NT2/D1 (cell line): ENCODE results near the gene WSB2.

Experiments
- DNase-seq: peaks from one replicate; pipeline ENCODE4 v3.0.0-alpha.2; 2011; ENCODE audit warnings: low read depth, low spot score
- H3K27me3 ChIP-seq: 2 replicates; pipeline ENCODE4 v1.6.0; 2011; ENCODE audit warnings: mild to moderate bottlenecking; ENCODE audit not compliant: insufficient read length, insufficient read depth
- H3K36me3 ChIP-seq: 2 replicates; pipeline ENCODE4 v1.6.1; 2011; ENCODE audit warnings: mild to moderate bottlenecking, low read length, mixed read lengths; ENCODE audit not compliant: insufficient read depth, insufficient read length
- H3K4me1 ChIP-seq: 2 replicates; pipeline ENCODE4 v1.5.1; 2011; ENCODE audit not compliant: insufficient read depth, insufficient read length
- H3K4me3 ChIP-seq: 2 replicates; pipeline ENCODE4 v1.5.1; 2011; ENCODE audit warnings: low read depth; ENCODE audit not compliant: insufficient read length
- H3K9ac ChIP-seq: 2 replicates; pipeline ENCODE4 v1.6.0; 2011; ENCODE audit warnings: low read depth; ENCODE audit not compliant: insufficient read length
- H3K9me3 ChIP-seq: 2 replicates; pipeline ENCODE4 v1.5.1; 2011; ENCODE audit warnings: mild to moderate bottlenecking, low read length; ENCODE audit not compliant: insufficient read depth
- SUZ12 ChIP-seq: IDR thresholded peaks from 2 replicates; pipeline ENCODE4 v1.6.1; 2011; ENCODE audit not compliant: insufficient read length, insufficient read depth; ENCODE audit errors: extremely low read depth
- YY1 ChIP-seq: IDR thresholded peaks from 2 replicates; pipeline ENCODE4 v1.6.1; 2011; ENCODE audit not compliant: insufficient read length, insufficient read depth
- ZNF274 ChIP-seq: IDR thresholded peaks from 2 replicates; pipeline ENCODE4 v1.6.1; 2011; ENCODE audit warnings: mild to moderate bottlenecking, low read depth, low read length

Gene WSB2

DNA sequence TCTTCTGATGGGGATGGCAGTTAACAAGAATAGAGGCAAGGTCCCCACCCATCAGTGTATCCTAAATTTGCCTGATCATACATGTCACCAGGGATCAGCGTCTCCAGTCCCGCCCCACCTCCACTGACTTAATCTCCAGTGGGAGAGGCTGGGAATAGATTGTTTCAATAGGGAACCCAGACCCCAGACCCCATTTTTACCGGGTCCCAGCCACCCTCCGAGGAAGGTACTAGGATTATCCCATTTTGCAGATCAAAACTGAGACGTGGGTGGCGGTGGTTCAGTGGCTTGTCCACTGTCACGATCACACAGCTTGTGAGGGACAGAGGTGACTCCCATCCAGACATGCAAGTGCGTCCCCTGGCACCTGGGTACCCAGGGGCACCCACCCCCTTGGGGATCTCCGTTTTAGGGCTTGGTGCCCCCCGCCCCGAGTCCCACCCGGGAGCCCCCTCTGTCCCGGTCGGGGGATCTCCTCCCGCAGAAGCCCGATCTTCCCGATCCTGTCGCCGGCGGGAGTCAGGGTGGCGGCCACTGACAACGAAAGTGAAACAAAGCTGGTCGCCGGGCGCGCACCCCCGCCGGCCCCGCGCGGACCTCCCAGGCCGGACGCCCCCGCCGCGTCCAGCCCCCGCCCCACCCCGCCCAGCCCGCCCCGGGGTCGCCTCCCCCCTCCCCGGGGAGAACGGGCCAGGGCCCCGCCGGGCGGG is 523 bp downstream of the WSB2 start:
- H3K27me3 ChIP-seq, result no peaks in the 10 kb centered on the region
- no peak for DNase-seq
- H3K36me3 ChIP-seq, result peaks cover 4% of the 10 kb centered on the region
- TF ChIP-seq ZNF274 (no peak), YY1 (no peak), SUZ12 (no peak)
- H3K9ac ChIP-seq, result peak overlapping the region; percentile 96
- no peaks in the 10 kb centered on the region for H3K9me3 ChIP-seq
- peak overlapping the region; percentile 82 for H3K4me3 ChIP-seq
- no peaks in the 10 kb centered on the region for H3K4me1 ChIP-seq

DNA sequence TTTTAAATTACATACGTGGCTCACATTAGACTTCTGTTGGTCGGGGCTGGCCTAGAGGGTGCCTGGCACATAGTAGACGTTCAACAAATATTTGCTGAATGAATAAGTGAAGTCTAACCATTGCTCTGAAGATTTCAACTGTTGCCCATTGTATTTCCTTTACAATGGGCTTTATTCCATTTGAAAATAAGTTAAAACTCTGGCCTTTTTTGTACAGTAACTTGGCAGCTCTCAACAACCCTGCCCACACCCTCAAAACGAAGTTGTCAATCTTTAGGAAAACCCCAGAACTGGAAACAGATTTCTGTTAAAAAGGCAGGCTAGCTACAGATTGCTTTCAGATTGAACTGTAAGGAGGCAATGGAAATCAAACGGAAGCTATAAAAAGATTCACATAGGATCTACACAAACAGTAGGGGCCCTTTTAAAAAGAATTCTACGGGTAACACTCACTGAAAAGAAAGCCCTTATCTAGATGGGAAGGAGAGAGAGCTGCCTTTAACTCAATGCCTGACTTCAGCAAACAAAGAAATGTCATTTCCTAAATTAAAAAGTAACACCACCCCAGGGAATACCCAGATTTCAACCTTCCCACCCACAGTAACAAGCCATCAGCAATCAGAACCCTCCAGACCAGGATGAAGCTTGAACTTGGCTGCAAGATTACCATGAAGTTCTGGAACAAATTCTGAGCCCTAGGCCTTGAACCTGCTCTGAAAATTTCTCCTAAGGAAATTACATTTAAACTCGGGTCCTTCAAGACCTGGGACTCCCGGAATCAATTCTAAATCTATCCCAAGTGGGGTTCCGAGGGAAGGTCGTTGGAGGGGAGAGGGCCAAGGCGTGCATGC is 1.4 kb downstream of the WSB2 start:
- Histone ChIP-seq H3K9me3 (no peaks in the 10 kb centered on the region; the same call in 1 of the 2 replicates), H3K4me1 (no peaks in the 10 kb centered on the region), H3K9ac (peak overlapping the region; percentile 96), H3K4me3 (peak overlapping the region; percentile 82), H3K27me3 (no peaks in the 10 kb centered on the region), H3K36me3 (peaks cover 6% of the 10 kb centered on the region)
- DNase-seq, result no peak
- TF ChIP-seq ZNF274, result no peak
- no peak for TF ChIP-seq YY1
- TF ChIP-seq SUZ12, result no peak

DNA sequence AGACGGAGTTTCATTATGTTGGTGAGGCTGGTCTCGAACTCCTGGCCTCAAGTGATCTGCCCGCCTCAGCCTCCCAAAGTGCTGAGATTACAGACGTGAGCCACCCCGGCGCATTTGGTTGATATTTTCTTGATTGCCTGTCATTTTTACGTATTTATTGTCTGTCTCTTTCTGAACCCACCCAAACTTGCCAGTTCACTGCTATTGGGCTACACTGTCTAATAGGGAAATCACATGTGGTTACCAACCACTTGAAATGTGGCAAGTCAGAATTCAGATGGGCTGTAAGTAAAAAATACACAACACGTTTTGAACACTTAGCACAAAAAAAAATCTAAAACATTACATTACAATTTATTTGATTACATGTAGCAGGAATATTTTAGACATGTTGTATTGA is 2.1 kb downstream of the WSB2 start:
- H3K9ac ChIP-seq, result no peak overlapping the region
- TF ChIP-seq ZNF274, result no peak
- no peaks in the 10 kb centered on the region; the same call in 1 of the 2 replicates for H3K9me3 ChIP-seq
- DNase-seq, result no peak
- no peaks in the 10 kb centered on the region for H3K4me1 ChIP-seq
- H3K36me3 ChIP-seq, result peaks cover 7% of the 10 kb centered on the region
- no peaks in the 10 kb centered on the region for H3K27me3 ChIP-seq
- no peak overlapping the region for H3K4me3 ChIP-seq

DNA sequence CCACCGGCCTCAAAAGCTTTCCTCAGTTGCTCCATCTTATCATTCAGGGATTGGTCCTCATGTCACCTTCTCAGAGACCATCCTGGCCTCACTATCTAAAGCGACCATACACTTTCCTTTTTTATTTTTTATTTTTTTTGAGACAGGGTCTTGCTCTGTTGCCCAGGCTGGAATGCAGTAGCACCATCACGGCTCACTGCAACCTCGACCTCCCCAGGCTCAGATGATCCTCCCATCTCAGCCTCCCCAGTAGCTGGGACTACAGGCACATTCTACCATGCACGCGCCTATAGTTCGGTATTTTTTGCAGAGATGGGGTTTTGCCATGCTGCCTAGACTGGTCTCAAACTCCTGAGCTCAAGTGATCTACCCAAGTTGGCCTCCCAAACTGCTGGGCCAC is 2.8 kb downstream of the WSB2 start:
- Histone ChIP-seq H3K4me1 (no peaks in the 10 kb centered on the region), H3K9me3 (no peaks in the 10 kb centered on the region; the same call in 1 of the 2 replicates), H3K4me3 (no peak overlapping the region), H3K27me3 (no peaks in the 10 kb centered on the region), H3K9ac (no peak overlapping the region), H3K36me3 (peaks cover 7% of the 10 kb centered on the region)
- TF ChIP-seq YY1 (no peak), SUZ12 (no peak), ZNF274 (no peak)
- DNase-seq, result no peak

DNA sequence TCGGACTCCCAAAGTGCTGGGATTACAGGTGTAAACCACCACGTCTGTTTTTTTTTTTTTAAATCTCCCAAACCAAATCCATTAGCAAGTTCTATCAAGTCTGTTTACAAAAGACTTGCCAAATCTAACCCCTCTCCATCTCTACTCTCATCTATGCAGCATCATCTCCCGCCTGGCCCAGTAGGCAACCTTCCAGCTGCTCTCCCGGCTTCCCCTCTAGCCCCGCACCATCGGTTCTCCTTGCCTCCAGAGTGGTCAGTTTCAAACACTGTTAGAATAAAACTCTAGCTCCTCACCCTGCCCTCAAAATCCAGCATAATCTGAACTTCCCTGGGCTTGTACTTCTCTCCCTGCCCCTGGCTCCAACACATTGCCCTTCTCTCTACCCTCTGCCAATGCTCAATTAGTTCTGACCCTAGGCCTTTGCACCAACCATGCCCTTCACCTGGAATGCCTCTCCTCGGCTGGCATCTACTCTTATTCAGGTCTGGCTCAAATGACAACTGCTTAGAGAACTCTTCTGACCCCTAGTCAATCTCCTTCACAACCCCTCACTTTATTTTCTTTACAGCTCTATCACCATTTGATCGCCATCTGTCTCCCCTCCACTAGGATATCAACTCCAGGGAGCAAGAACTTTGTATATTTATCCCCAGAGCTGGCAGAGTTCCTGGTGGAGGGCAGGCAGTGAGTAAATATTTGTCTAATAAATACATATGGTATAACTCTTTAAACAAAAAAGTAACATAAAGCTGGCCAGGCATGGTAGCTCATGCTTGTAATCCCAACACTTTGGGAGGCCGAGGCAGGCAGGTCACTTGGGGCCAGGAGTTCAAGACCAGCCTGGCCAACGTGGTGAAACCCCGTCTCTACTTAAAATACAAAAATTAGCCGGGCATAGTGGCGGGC is 4.9 kb downstream of the WSB2 start:
- DNase-seq, result no peak
- no peak overlapping the region for H3K9ac ChIP-seq
- no peaks in the 10 kb centered on the region for H3K4me1 ChIP-seq

DNA sequence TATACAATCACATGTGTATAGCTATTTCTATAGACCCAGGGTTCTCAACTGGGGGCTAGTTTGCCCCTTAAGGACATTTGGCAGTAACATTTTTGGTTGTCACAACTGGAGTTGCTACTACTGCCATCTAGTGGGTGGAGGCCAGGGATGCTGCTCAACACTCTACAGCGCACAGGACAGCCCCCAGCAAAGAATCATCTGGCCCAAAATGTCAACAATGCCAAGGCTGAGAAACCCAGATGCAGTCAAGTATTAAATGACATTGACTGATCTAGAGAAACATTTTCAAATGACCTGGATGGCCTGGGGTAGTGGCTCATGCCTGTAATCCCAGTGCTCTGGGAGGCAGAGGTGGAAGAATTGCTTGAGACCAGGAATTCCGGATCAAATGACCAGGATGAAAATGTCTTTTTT is 5.8 kb downstream of the WSB2 start:
- no peak for DNase-seq
- Histone ChIP-seq H3K9ac (no peak overlapping the region), H3K9me3 (no peaks in the 10 kb centered on the region; the same call in 1 of the 2 replicates), H3K4me1 (no peaks in the 10 kb centered on the region), H3K36me3 (peaks cover 26% of the 10 kb centered on the region), H3K27me3 (no peaks in the 10 kb centered on the region), H3K4me3 (no peak overlapping the region)
- no peak for TF ChIP-seq SUZ12
- no peak for TF ChIP-seq YY1
- no peak for TF ChIP-seq ZNF274

More for the DNA sequence above, 4.9 kb downstream of the WSB2 start:
- Histone ChIP-seq H3K9me3 (no peaks in the 10 kb centered on the region; the same call in 1 of the 2 replicates), H3K36me3 (peaks cover 18% of the 10 kb centered on the region), H3K4me3 (no peak overlapping the region), H3K27me3 (no peaks in the 10 kb centered on the region)
- TF ChIP-seq SUZ12, result no peak
- no peak for TF ChIP-seq YY1
- TF ChIP-seq ZNF274, result no peak
